Effector memory CD4-positive, alpha-beta T cell (primary cell): ENCODE data around the gene OLFM4.

Source experiments
- DNase-seq, 3 donors: peaks; one replicate each; pipeline ENCODE4 v3.0.0-alpha.2; 2020
- H3K27ac ChIP-seq: 2 replicates; pipeline ENCODE4 v1.7.0; 2013; ENCODE audit warnings: mild to moderate bottlenecking, low read length, moderate library complexity; ENCODE audit not compliant: insufficient read depth, poor library complexity, severe bottlenecking
- H3K27me3 ChIP-seq: replicated peaks from 2 replicates; pipeline ENCODE4 v1.7.0; 2013; ENCODE audit warnings: mild to moderate bottlenecking, low read length; ENCODE audit not compliant: insufficient read depth, control insufficient read depth, poor library complexity, severe bottlenecking
- H3K36me3 ChIP-seq: 2 replicates; pipeline ENCODE4 v1.7.0; 2013; ENCODE audit warnings: mild to moderate bottlenecking, low read length, moderate library complexity; ENCODE audit not compliant: control insufficient read depth, insufficient read depth
- H3K4me1 ChIP-seq: 2 replicates; pipeline ENCODE4 v1.7.0; 2013; ENCODE audit warnings: low read length, mild to moderate bottlenecking; ENCODE audit not compliant: control insufficient read depth, insufficient read depth, poor library complexity, severe bottlenecking
- H3K4me3 ChIP-seq: 2 replicates; pipeline ENCODE4 v1.7.0; 2013; ENCODE audit warnings: low read length, low read depth, mild to moderate bottlenecking; ENCODE audit not compliant: insufficient read depth, poor library complexity, severe bottlenecking
- H3K9me3 ChIP-seq: 2 replicates; pipeline ENCODE4 v1.7.0; 2013; ENCODE audit warnings: mild to moderate bottlenecking, low read length, moderate library complexity; ENCODE audit not compliant: control insufficient read depth

OLFM4 gene

DNA sequence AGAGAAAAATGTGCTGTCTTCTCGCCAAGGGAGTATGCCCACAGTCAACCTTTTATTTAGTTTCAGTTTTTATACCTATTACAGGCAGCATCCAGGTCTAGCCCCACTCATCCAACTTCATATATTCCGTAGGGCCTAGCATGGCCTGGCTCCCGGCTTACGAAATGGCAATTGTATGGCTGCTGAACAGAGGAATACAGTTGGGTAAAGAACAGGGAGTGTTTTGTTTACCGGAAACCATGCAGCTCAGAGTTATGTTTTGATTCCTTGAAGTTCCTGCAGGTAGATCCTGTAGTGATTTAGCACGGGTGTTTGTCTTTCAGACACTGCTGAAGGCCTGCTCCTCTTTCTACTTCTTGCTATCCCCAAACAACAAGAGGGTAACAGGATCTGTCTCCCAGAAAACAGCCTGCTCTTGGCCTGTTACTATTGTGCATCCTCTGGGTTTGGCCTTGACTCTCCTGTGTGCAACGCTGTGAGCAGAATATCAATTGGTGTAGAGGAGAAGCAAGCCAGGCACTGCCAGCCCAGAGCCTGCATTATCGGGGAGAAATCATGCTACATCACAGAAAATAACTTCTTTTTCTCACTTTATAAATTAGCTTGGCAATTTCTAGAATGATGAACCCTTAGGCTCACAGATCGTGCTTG lies 32.4 kb downstream of the OLFM4 start:
- no peak for DNase-seq
- Histone ChIP-seq H3K36me3 (no peaks in the 10 kb centered on the region), H3K4me1 (no peaks in the 10 kb centered on the region), H3K27ac (no peak overlapping the region), H3K9me3 (no peaks in the 10 kb centered on the region), H3K4me3 (no peak overlapping the region), H3K27me3 (no peaks in the 10 kb centered on the region)

DNA sequence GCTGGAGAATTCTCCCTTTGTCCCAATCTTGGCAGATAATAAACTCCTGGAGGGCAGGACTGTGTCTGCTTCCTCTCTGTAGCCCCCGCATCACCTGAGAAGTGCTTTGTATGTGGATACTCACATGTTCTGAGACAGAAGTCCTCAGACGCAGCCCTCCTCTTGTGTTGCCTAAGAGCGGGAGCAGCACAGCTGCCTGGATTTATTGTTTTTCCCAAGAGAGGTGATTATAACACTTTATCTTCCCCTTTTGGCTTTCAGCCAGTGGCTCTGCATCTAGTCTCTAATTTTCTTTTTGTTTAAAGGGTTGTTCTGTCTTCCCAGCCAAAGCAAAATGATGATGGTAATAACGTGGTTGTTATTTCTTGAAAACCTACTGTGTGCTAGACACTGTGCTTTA lies 36.1 kb downstream of the OLFM4 start:
- no peaks in the 10 kb centered on the region for H3K4me1 ChIP-seq
- H3K27me3 ChIP-seq: no peaks in the 10 kb centered on the region
- no peak overlapping the region for H3K27ac ChIP-seq
- no peaks in the 10 kb centered on the region for H3K9me3 ChIP-seq
- H3K4me3 ChIP-seq: no peak overlapping the region
- DNase-seq: no peak
- no peaks in the 10 kb centered on the region for H3K36me3 ChIP-seq

DNA sequence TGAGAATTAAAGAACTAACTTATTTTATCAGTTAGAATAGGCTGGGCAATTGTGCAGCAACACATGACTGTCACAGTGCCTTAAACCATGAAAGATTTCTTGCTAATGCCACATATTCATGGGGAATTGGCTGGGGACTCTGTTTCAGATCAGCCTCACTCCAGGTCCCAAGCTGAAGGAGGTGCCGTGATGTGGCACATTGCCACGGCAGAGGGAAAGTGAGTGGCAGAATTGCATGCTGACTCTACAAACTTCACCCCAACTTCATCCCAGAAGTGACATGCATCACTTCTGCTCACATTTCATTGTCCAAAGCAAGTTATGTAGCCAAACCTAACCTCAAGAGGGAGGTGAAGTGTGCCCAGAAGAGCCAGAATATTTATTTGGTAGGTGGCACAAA lies 37.8 kb downstream of the OLFM4 start:
- Histone ChIP-seq H3K36me3 (no peaks in the 10 kb centered on the region), H3K4me3 (no peak overlapping the region), H3K27me3 (no peaks in the 10 kb centered on the region), H3K4me1 (no peaks in the 10 kb centered on the region), H3K27ac (no peak overlapping the region), H3K9me3 (no peaks in the 10 kb centered on the region)
- DNase-seq: no peak

DNA sequence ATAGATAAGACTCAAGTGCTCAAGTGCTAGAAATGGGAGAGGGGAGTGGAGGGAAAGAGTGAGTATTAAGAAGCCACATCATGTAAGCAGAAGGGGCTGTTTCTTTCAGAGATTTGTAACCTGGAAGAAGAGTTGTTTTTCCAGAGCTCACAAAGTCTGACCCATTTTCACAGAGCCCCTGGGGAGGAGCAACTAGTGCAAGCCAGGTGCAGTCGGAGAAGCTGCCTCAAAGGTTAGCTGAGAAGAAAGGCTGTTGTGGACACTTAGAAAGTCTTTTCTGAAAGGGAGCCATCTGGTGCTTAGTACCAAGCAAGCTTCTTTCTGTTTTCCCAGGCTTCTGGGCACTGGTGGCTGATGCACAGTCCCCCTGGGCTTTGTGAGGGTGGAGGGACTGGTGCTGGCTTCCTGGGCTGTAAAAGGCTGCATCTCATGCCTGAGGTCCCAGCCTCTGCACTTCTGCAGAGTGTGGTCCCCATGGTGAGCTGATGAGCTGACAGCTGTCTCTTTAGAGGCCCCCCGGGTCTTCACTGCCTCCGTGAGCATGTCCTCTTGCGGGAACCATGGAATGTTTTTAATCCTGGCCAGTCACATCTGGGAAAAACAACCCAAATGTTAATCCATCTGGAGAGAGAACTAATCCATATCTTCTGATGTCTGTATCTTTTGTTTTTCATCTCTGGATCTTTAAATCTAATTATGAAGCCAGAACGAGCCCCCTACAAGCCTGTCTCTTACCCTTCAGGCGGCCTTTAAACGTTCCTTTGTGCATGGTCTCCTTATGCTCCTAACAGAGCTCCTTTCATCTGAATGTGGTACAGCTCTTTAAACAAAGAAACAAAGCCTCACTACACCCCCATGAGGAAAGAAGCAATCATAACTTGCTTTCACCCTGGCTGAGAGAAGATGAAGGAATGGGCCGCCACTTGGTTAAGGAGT lies 40.2 kb downstream of the OLFM4 start:
- Histone ChIP-seq H3K4me3 (no peak overlapping the region), H3K27me3 (no peaks in the 10 kb centered on the region), H3K27ac (no peak overlapping the region), H3K9me3 (no peaks in the 10 kb centered on the region), H3K36me3 (no peaks in the 10 kb centered on the region), H3K4me1 (no peaks in the 10 kb centered on the region)
- no peak for DNase-seq

DNA sequence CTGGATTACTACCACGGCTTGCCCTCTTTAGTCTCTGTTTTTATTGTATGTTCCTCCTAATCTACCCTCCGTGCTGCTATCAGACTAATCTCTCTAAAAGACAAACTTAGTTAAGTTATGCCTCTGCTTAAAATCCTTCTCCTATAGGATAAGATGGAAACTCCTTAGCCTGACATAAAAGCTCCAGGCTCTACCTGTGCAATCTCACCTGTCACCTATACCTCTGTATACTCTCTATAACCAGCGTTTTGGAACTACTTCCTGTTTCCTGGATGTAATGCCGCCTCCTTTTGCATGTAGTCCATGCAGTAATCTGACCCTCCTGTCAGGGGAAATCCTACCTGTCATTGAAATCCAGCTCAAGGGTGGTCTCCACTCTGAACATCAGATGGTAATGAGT lies 41.2 kb downstream of the OLFM4 start:
- Histone ChIP-seq H3K9me3 (no peaks in the 10 kb centered on the region), H3K27me3 (no peaks in the 10 kb centered on the region), H3K4me3 (no peak overlapping the region), H3K27ac (no peak overlapping the region), H3K4me1 (no peaks in the 10 kb centered on the region), H3K36me3 (no peaks in the 10 kb centered on the region)
- no peak for DNase-seq

DNA sequence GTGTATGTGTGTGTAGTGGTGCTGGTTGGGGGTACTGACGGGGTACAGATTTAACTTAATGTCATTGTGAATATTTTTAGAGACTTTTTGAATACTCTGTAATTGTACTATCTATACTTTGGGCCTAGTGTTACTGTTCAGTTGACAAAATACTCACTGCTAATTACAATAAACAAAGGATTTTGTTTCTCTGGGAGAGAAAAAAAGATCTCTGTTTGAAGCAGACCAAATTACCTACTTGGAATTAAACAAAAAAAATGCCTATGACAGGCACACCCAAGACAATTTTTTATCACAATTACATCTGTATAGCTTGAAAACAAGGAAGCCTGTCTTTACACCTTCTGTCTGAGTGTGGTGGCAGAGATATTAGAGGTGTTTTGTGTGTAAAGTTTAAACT lies 45.1 kb downstream of the OLFM4 start:
- Histone ChIP-seq H3K27ac (no peak overlapping the region), H3K36me3 (no peaks in the 10 kb centered on the region), H3K4me3 (no peak overlapping the region), H3K9me3 (no peaks in the 10 kb centered on the region), H3K27me3 (no peaks in the 10 kb centered on the region), H3K4me1 (no peaks in the 10 kb centered on the region)
- DNase-seq: no peak

DNA sequence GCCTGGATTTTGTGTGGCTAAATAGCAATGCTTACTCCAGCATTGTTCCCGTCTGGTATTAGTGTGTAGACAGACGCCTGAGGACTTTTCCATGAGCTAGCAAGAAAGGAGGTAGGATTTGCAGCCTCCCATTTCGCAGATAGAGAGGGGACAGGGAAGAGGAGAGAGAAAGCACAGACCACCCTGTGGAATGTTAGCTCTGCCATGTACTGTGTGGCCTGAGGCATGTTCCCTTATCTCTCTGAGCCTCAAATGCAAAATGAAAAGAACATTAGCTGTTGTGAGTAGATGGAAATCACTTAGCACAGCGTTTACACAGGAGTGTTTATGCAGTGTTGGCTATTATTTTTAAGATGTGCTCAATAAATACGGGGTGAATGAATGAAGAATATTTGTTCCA lies 45.5 kb downstream of the OLFM4 start:
- H3K27ac ChIP-seq: no peak overlapping the region

DNA sequence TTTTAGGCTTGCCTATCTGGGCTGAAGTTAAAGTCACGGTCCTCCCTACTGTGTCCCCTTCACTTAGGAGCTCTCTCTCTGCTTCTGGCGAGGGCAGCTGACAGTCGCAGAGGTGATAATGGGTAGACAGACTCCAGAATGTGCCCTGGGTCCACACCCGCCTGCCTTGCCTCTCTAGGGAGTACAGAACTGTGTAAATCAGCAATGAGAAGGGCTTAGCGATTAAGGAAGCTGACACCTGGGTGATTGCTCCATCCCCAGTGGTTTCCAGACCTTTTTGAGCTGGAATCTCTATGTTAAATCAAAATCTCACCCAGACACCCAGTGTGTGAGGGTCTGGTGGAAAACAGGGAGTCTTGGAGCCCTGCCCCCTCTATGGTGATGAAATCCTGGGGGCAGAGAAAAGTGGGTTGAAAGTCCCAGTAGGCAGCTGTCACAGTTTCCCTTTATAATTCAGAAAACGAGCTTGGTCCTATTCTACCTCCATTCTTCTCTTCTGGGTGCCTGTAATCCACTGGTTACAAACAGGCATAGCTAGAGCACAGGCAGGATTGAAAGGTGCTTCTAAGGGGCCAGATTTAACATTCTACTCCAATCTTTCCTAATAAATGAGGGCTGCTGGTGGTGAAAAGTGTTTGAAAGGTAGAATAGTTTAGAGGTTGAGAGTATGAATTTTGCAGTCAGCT lies 46.9 kb downstream of the OLFM4 start:
- H3K4me3 ChIP-seq: no peak overlapping the region
- DNase-seq: no peak
- H3K36me3 ChIP-seq: no peaks in the 10 kb centered on the region
- H3K4me1 ChIP-seq: no peaks in the 10 kb centered on the region
- no peak overlapping the region for H3K27ac ChIP-seq
- no peaks in the 10 kb centered on the region for H3K27me3 ChIP-seq
- no peaks in the 10 kb centered on the region for H3K9me3 ChIP-seq

More for the DNA sequence above, 45.5 kb downstream of the OLFM4 start:
- Histone ChIP-seq H3K36me3 (no peaks in the 10 kb centered on the region), H3K27me3 (no peaks in the 10 kb centered on the region), H3K9me3 (no peaks in the 10 kb centered on the region), H3K4me3 (no peak overlapping the region), H3K4me1 (no peaks in the 10 kb centered on the region)
- DNase-seq: no peak

DNA sequence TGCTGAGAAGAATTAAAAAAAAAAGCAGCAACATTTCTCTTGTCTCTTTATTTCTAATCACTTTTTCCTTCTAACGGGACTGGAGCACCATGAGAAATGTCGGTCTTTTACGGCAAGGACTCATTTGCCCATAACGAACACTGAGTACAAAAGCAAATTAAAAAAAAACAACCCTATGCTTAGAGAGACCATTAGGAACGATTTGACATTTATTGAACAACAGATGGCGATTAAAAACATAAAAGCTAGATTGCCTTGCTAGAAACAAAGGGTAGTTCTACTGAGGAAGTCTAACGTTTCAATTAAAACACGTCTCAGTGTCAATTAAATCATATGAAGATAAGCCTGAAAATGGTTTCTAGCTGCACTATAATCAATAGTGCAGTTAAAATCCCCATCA lies 51.1 kb downstream of the OLFM4 start:
- DNase-seq: no peak
- H3K27me3 ChIP-seq: no peaks in the 10 kb centered on the region
- H3K27ac ChIP-seq: no peak overlapping the region
- H3K4me1 ChIP-seq: no peaks in the 10 kb centered on the region
- H3K36me3 ChIP-seq: no peaks in the 10 kb centered on the region
- H3K4me3 ChIP-seq: no peak overlapping the region
- no peaks in the 10 kb centered on the region for H3K9me3 ChIP-seq

DNA sequence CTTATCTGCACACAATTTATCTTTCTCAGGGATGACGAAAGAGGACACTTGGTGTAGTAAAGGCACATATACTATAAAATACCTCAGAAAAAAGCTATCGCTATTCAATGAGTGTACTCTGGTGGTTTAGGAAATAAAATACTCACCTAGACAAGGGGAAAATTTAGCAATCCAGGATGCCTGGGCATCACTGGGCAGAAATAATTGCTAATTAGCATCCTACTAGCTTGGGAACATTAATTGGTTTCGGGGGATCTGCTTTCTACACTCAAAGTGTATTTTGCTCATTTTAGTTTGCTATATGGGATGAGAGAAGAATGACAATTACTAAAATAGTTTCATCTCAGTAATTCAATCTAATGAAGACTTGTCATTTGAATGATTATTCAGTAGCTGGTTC lies 60.3 kb downstream of the OLFM4 start:
- no peaks in the 10 kb centered on the region for H3K36me3 ChIP-seq
- H3K27me3 ChIP-seq: no peaks in the 10 kb centered on the region
- H3K4me3 ChIP-seq: no peak overlapping the region
- H3K27ac ChIP-seq: no peak overlapping the region
- DNase-seq: no peak
- no peaks in the 10 kb centered on the region for H3K4me1 ChIP-seq
- no peaks in the 10 kb centered on the region for H3K9me3 ChIP-seq
